MM.1S (cell line): ENCODE results near the gene CCDC14.

ENCODE experiments used
- DNase-seq: peaks from one replicate; pipeline ENCODE4 v3.0.0-alpha.2; 2015
- H2AFZ ChIP-seq: fragments of 300-600 bp; sonication (generic); 2 replicates; pipeline ENCODE4 v1.6.0; 2016; ENCODE audit warnings: antibody characterized with exemption, low read length
- H3F3A ChIP-seq: fragments of 300-600 bp; sonication (generic); 2 replicates; pipeline ENCODE4 v1.6.1; 2016; ENCODE audit warnings: mild to moderate bottlenecking, antibody characterized with exemption, low read length, moderate library complexity, mixed read lengths; ENCODE audit not compliant: insufficient read depth
- H3K27ac ChIP-seq: fragments of 300-600 bp; sonication (generic); 2 replicates; pipeline ENCODE4 v1.5.1; 2016; ENCODE audit warnings: mild to moderate bottlenecking, low read length
- H3K27me3 ChIP-seq: fragments of 300-600 bp; sonication (generic); replicated peaks from 2 replicates; pipeline ENCODE4 v1.6.0; 2016; ENCODE audit warnings: low read length; ENCODE audit not compliant: insufficient read depth
- H3K36me3 ChIP-seq: fragments of 300-600 bp; sonication (generic); replicated peaks from 2 replicates; pipeline ENCODE4 v1.6.1; 2016; ENCODE audit warnings: mild to moderate bottlenecking, low read length, mixed read lengths; ENCODE audit not compliant: insufficient read depth
- H3K4me1 ChIP-seq: fragments of 300-600 bp; sonication (generic); 2 replicates; pipeline ENCODE4 v1.6.1; 2016; ENCODE audit warnings: low read length, mixed read lengths
- H3K4me2 ChIP-seq: fragments of 300-600 bp; sonication (generic); 2 replicates; pipeline ENCODE4 v1.6.0; 2016; ENCODE audit warnings: low read depth, low read length
- H3K4me3 ChIP-seq: fragments of 300-600 bp; sonication (generic); 2 replicates; pipeline ENCODE4 v1.5.1; 2016; ENCODE audit warnings: low read length, mixed read lengths
- H3K79me2 ChIP-seq: fragments of 300-600 bp; sonication (generic); 2 replicates; pipeline ENCODE4 v1.6.1; 2016; ENCODE audit warnings: mixed run types, low read length, mixed read lengths
- H3K9ac ChIP-seq: fragments of 300-600 bp; sonication (generic); 2 replicates; pipeline ENCODE4 v1.6.1; 2016; ENCODE audit warnings: low read length, mixed read lengths
- H3K9me2 ChIP-seq: fragments of 300-600 bp; sonication (generic); replicated peaks from 2 replicates; pipeline ENCODE4 v1.6.1; 2016; ENCODE audit warnings: mild to moderate bottlenecking, low read length, mixed read lengths; ENCODE audit not compliant: insufficient read depth
- H3K9me3 ChIP-seq: fragments of 300-600 bp; sonication (generic); replicated peaks from 2 replicates; pipeline ENCODE4 v1.6.1; 2016; ENCODE audit warnings: mild to moderate bottlenecking, low read length, mixed read lengths; ENCODE audit not compliant: insufficient read depth
- H4K20me1 ChIP-seq: fragments of 300-600 bp; sonication (generic); 2 replicates; pipeline ENCODE4 v1.6.1; 2016; ENCODE audit warnings: mild to moderate bottlenecking, low read length, moderate library complexity, mixed read lengths; ENCODE audit not compliant: insufficient read depth
- CTCF ChIP-seq: fragments of 300-600 bp; sonication (generic); IDR thresholded peaks from 2 replicates; pipeline ENCODE4 v1.5.1; 2016; ENCODE audit warnings: antibody characterized with exemption, low read length, mixed read lengths
- EZH2 ChIP-seq: fragments of 300-600 bp; sonication (generic); optimal IDR thresholded peaks from 2 replicates; pipeline ENCODE3; 2017; ENCODE audit warnings: low read depth, mild to moderate bottlenecking, antibody characterized with exemption, low read length, mixed read lengths
- EZH2phosphoT487 ChIP-seq: fragments of 300-600 bp; sonication (generic); IDR thresholded peaks from 2 replicates; pipeline ENCODE4 v1.6.1; 2018; ENCODE audit warnings: antibody characterized with exemption, low read length

Gene CCDC14

GRCh38 chr3:123878807-123879206 lies 82.2 kb downstream of the CCDC14 start:
- Histone ChIP-seq H3K4me2 (no peak overlapping the region), H2AFZ (no peak overlapping the region), H3K27ac (no peak overlapping the region), H3K9me2 (no peaks in the 10 kb centered on the region), H3K4me1 (no peaks in the 10 kb centered on the region; the same call in 1 of the 2 replicates), H3K9ac (no peak overlapping the region), H3F3A (no peaks in the 10 kb centered on the region), H3K4me3 (no peak overlapping the region), H4K20me1 (no peaks in the 10 kb centered on the region), H3K27me3 (no peaks in the 10 kb centered on the region), H3K79me2 (no peaks in the 10 kb centered on the region), H3K36me3 (no peaks in the 10 kb centered on the region), H3K9me3 (no peaks in the 10 kb centered on the region)
- TF ChIP-seq EZH2phosphoT487 (no peak), EZH2 (no peak), CTCF (no peak)
- DNase-seq: no peak

GRCh38 chr3:123877965-123878364 lies 83.1 kb downstream of the CCDC14 start:
- Histone ChIP-seq H3K9me3 (no peaks in the 10 kb centered on the region), H3K36me3 (no peaks in the 10 kb centered on the region), H3K9ac (no peak overlapping the region), H3K79me2 (no peaks in the 10 kb centered on the region), H3K9me2 (no peaks in the 10 kb centered on the region), H3K4me2 (no peak overlapping the region), H3K4me3 (no peak overlapping the region), H3K4me1 (peaks cover 5% of the 10 kb centered on the region; the same call in 1 of the 2 replicates), H2AFZ (no peak overlapping the region), H3K27me3 (no peaks in the 10 kb centered on the region), H3F3A (no peaks in the 10 kb centered on the region), H4K20me1 (no peaks in the 10 kb centered on the region), H3K27ac (no peak overlapping the region)
- TF ChIP-seq EZH2phosphoT487 (no peak), EZH2 (no peak), CTCF (no peak)
- no peak for DNase-seq

- Histone ChIP-seq H3K4me2 (no peak overlapping the region), H3K9me3 (no peaks in the 10 kb centered on the region), H3K4me3 (no peak overlapping the region), H3K9ac (no peak overlapping the region), H3K27ac (no peak overlapping the region), H2AFZ (no peak overlapping the region), H3K36me3 (no peaks in the 10 kb centered on the region), H3K27me3 (no peaks in the 10 kb centered on the region), H3K4me1 (peaks cover 9% of the 10 kb centered on the region), H3K9me2 (no peaks in the 10 kb centered on the region), H3K79me2 (no peaks in the 10 kb centered on the region), H4K20me1 (no peaks in the 10 kb centered on the region), H3F3A (no peaks in the 10 kb centered on the region)
- DNase-seq: no peak
- no peak for TF ChIP-seq EZH2
These were observed 83.6 kb downstream of the CCDC14 start for GRCh38 chr3:123877466-123877865.

GRCh38 chr3:123876858-123877257 lies 84.2 kb downstream of the CCDC14 start:
- peaks cover 11% of the 10 kb centered on the region for H3K4me1 ChIP-seq
- H3K27ac ChIP-seq: no peak overlapping the region
- H3K9me3 ChIP-seq: no peaks in the 10 kb centered on the region
- H3K79me2 ChIP-seq: no peaks in the 10 kb centered on the region
- H3K36me3 ChIP-seq: no peaks in the 10 kb centered on the region
- TF ChIP-seq CTCF (peak; percentile 33), EZH2phosphoT487 (no peak)
- no peaks in the 10 kb centered on the region for H4K20me1 ChIP-seq
- H3K4me2 ChIP-seq: no peak overlapping the region
- no peak overlapping the region for H3K9ac ChIP-seq
- H3K27me3 ChIP-seq: no peaks in the 10 kb centered on the region
- H3K9me2 ChIP-seq: no peaks in the 10 kb centered on the region
- H3K4me3 ChIP-seq: no peak overlapping the region
- no peaks in the 10 kb centered on the region for H3F3A ChIP-seq
- H2AFZ ChIP-seq: no peak overlapping the region
- no peak for DNase-seq
